ENCODE data around the gene FAM117A. TPM values are rescaled to one million over a fixed set of nuclear protein-coding genes. Genes with fewer than 3 reads are reported as not detected.

The FAM117A gene
- total and polyA plus RNA-seq, 5 experiments from 2014 or later: 36.9 to 90.8 (median 53.6) TPM

- POLR2A ChIA-PET: interaction anchor here (0.7 to 1.6 kb wide), 4 partner anchors 19 to 76 kb away, joined by 3 to 5 read pairs (median 4); partner anchors contain the start of genes FAM117A and SLC35B1
- no peak for ATAC-seq
- Mint-ChIP-seq H3K36me3 (no peaks in the 10 kb centered on the region), H3K9me3 (no peaks in the 10 kb centered on the region), H3K27ac (no peak overlapping the region), H3K27me3 (no peaks in the 10 kb centered on the region), H3K4me3 (no peak overlapping the region), H3K4me1 (peaks cover 4 to 21% (median 14%) of the 10 kb centered on the region in 4 donors)
- no peak for DNase-seq
These were observed 19.9 kb upstream of the FAM117A start for GRCh38 chr17:49783791-49784190.

- H3K27ac Mint-ChIP-seq: peak overlapping the region in 1 of 10 donors; percentile 68
These were observed 19.3 kb upstream of the FAM117A start for GRCh38 chr17:49783071-49783715.

GRCh38 chr17:49779739-49780231, 15.9 kb upstream of the FAM117A start:
- POLR2A ChIA-PET: interaction anchor here (1.1 to 3.1 kb wide), 4 partner anchors 8 to 72 kb away, joined by 4 to 15 read pairs (median 6); partner anchors contain the start of genes FAM117A, KAT7 and SLC35B1
- Mint-ChIP-seq H3K9me3 (no peaks in the 10 kb centered on the region), H3K27ac (no peak overlapping the region), H3K36me3 (no peaks in the 10 kb centered on the region), H3K4me1 (peaks cover 0 to 5% (median 2%) of the 10 kb centered on the region in 4 donors), H3K27me3 (no peaks in the 10 kb centered on the region), H3K4me3 (no peak overlapping the region)
- ATAC-seq: peak in 1 of 2 donors; percentile 46
- DNase-seq: peak in 2 of 10 donors; percentile 13 to 18

More at GRCh38 chr17:49783071-49783715, 19.3 kb upstream of the FAM117A start:
- Mint-ChIP-seq H3K4me3 (no peak overlapping the region), H3K36me3 (no peaks in the 10 kb centered on the region), H3K4me1 (peaks cover 4 to 20% (median 13%) of the 10 kb centered on the region in 4 donors), H3K27me3 (no peaks in the 10 kb centered on the region), H3K9me3 (no peaks in the 10 kb centered on the region)
- ATAC-seq: no peak
- no peak for DNase-seq
- POLR2A ChIA-PET: interaction anchor here (0.7 to 1.6 kb wide), 4 partner anchors 18 to 75 kb away, joined by 3 to 5 read pairs (median 4); partner anchors contain the start of genes FAM117A and SLC35B1

- no peak for DNase-seq
- Mint-ChIP-seq H3K9me3 (no peaks in the 10 kb centered on the region), H3K36me3 (no peaks in the 10 kb centered on the region), H3K27me3 (no peaks in the 10 kb centered on the region), H3K4me3 (no peak overlapping the region), H3K4me1 (peaks cover 0 to 5% (median 2%) of the 10 kb centered on the region in 4 donors), H3K27ac (no peak overlapping the region)
- ATAC-seq: no peak
- POLR2A ChIA-PET: interaction anchor here (1.1 to 3.1 kb wide), 4 partner anchors 8 to 71 kb away, joined by 4 to 15 read pairs (median 6); partner anchors contain the start of genes FAM117A, KAT7 and SLC35B1
These were observed 15.3 kb upstream of the FAM117A start for GRCh38 chr17:49779156-49779738.

- POLR2A ChIA-PET: interaction anchor here (0.9 to 3.1 kb wide), 3 partner anchors 10 to 81 kb away, joined by 3 to 15 read pairs (median 14); partner anchors contain the start of genes FAM117A and KAT7
- DNase-seq (no peak), ATAC-seq (no peak)
- Mint-ChIP-seq H3K4me3 (no peak overlapping the region), H3K36me3 (no peaks in the 10 kb centered on the region), H3K9me3 (no peaks in the 10 kb centered on the region), H3K27me3 (no peaks in the 10 kb centered on the region), H3K27ac (no peak overlapping the region), H3K4me1 (peaks cover 0 to 5% (median 2%) of the 10 kb centered on the region in 4 donors)
These were observed 13.6 kb upstream of the FAM117A start for GRCh38 chr17:49777563-49777962.

GRCh38 chr17:49776551-49777300, 12.8 kb upstream of the FAM117A start:
- peak overlapping the region in 1 of 10 donors; percentile 52 for H3K27ac Mint-ChIP-seq
- H3K27me3 Mint-ChIP-seq: no peaks in the 10 kb centered on the region
- DNase-seq (no peak), ATAC-seq (no peak)
- H3K36me3 Mint-ChIP-seq: no peaks in the 10 kb centered on the region
- POLR2A ChIA-PET: interaction anchor here (0.5 to 3.1 kb wide), 7 partner anchors 11 to 213 kb away, joined by 3 to 15 read pairs (median 3); partner anchors contain the start of genes FAM117A, KAT7 and SLC35B1
- no peaks in the 10 kb centered on the region for H3K9me3 Mint-ChIP-seq
- H3K4me3 Mint-ChIP-seq: no peak overlapping the region
- H3K4me1 Mint-ChIP-seq: peaks cover 0 to 5% (median 2%) of the 10 kb centered on the region in 4 donors

GRCh38 chr17:49775546-49776260, 11.8 kb upstream of the FAM117A start:
- H3K36me3 Mint-ChIP-seq: no peaks in the 10 kb centered on the region
- POLR2A ChIA-PET: interaction anchor here (0.8 to 2.1 kb wide), 3 partner anchors 12 to 68 kb away, joined by 3 to 14 read pairs (median 3); partner anchors contain the start of genes FAM117A, KAT7 and SLC35B1
- no peak overlapping the region for H3K4me3 Mint-ChIP-seq
- no peak for ATAC-seq
- no peaks in the 10 kb centered on the region for H3K9me3 Mint-ChIP-seq
- H3K27me3 Mint-ChIP-seq: no peaks in the 10 kb centered on the region
- peaks cover 0 to 5% (median 2%) of the 10 kb centered on the region in 4 donors for H3K4me1 Mint-ChIP-seq
- DNase-seq: no peak
- H3K27ac Mint-ChIP-seq: peak overlapping the region in 1 of 10 donors; percentile 7

GRCh38 chr17:49766918-49767530, 3.1 kb upstream of the FAM117A start:
- Mint-ChIP-seq H3K4me3 (no peak overlapping the region), H3K36me3 (no peaks in the 10 kb centered on the region), H3K27ac (no peak overlapping the region), H3K4me1 (peaks cover 7 to 25% (median 18%) of the 10 kb centered on the region in 4 donors), H3K9me3 (no peaks in the 10 kb centered on the region), H3K27me3 (no peaks in the 10 kb centered on the region)
- POLR2A ChIA-PET: interaction anchor here (1.3 kb wide), 1 partner anchor 21 kb away, joined by 4 read pairs; the partner anchor contains the start of gene KAT7
- no peak for ATAC-seq
- no peak for DNase-seq

GRCh38 chr17:49764559-49765180, 739 bp upstream of the FAM117A start:
- peaks cover 23 to 49% (median 41%) of the 10 kb centered on the region in 4 donors for H3K4me1 Mint-ChIP-seq
- DNase-seq: peak in 1 of 10 donors; percentile 12
- H3K36me3 Mint-ChIP-seq: peaks cover 0 to 12% (median 0%) of the 10 kb centered on the region in 3 donors
- H3K4me3 Mint-ChIP-seq: peak overlapping the region; percentile 70 to 98 (median 88)
- H3K27ac Mint-ChIP-seq: peak overlapping the region; percentile 41 to 97 (median 84)
- ATAC-seq: no peak
- H3K27me3 Mint-ChIP-seq: no peaks in the 10 kb centered on the region
- POLR2A ChIA-PET: interaction anchor here (0.6 to 9.9 kb wide), 28 partner anchors 8 to 350 kb away, joined by 3 to 277 read pairs (median 5); partner anchors contain the start of genes KAT7, PHB1 and SLC35B1
- H3K9me3 Mint-ChIP-seq: no peaks in the 10 kb centered on the region

- ATAC-seq: no peak
- peaks cover 27 to 66% (median 61%) of the 10 kb centered on the region in 4 donors for H3K4me1 Mint-ChIP-seq
- H3K27me3 Mint-ChIP-seq: no peaks in the 10 kb centered on the region
- POLR2A ChIA-PET: interaction anchor here (0.6 to 9.9 kb wide), 17 partner anchors 13 to 569 kb away, joined by 3 to 277 read pairs (median 13); partner anchors contain the start of genes KAT7 and SLC35B1
- peak overlapping the region; percentile 90 to 99 (median 94) for H3K4me3 Mint-ChIP-seq
- DNase-seq: peak in 1 of 10 donors; percentile 13
- peak overlapping the region; percentile 46 to 98 (median 94) for H3K27ac Mint-ChIP-seq
- no peaks in the 10 kb centered on the region for H3K9me3 Mint-ChIP-seq
- peaks cover 0 to 30% (median 6%) of the 10 kb centered on the region in 3 donors for H3K36me3 Mint-ChIP-seq
These were observed 1.6 kb downstream of the FAM117A start for GRCh38 chr17:49762151-49762941.
